IPS-NIHi7 (cell line): ENCODE measurements around the gene GSG1L2.

Experiments
- DNase-seq: peaks from one replicate; pipeline ENCODE4 v3.0.0; 2012; ENCODE audit warnings: mixed read lengths; ENCODE audit errors: extremely low spot score

The GSG1L2 gene

DNA sequence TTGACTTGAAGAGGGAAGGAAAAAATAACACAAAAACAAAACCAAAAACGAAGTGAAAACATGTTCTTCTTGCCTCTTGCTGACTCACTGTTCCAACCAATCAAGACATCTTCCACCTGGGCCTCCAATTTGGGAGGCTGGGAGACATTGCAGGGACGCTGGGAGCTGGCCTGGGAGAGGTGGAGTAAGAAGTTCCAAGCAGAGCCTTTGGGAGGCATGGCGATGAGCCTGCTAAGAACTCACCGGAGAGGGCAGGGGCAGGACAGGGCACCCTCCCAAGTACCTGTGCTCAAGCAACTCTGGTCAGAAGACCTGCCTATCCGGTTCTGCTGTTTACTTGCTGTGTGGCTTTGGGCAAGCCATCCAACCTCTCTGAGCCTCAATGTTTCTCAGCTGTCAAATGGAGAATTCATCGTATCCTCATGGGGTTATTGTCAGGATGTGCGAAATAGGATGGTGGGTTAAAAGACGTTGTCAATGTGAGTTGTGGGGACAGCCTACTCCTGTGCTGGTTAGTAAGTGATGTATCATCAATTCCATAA, 3.0 kb upstream of the GSG1L2 start:
- no peak for DNase-seq

DNA sequence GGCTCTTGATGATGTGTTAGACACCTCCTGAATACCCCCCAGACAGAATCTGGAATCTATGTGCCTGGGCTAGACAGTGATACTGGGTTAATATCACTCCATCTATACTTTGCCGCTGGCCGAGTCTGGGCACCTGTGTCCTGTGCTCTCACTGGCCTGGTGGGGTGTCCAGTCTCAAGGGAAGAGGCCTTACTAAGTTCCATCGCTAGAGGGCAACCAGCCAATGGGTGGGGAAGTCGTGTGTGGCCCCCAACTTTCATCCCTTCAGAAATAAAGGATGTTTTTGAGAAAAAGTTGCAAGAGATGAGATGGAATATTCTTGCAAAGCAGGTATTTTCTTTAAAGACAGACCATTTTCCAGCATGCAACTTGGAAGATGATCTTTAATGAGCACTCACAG, 2.2 kb upstream of the GSG1L2 start:
- DNase-seq, result peak; percentile 46

DNA sequence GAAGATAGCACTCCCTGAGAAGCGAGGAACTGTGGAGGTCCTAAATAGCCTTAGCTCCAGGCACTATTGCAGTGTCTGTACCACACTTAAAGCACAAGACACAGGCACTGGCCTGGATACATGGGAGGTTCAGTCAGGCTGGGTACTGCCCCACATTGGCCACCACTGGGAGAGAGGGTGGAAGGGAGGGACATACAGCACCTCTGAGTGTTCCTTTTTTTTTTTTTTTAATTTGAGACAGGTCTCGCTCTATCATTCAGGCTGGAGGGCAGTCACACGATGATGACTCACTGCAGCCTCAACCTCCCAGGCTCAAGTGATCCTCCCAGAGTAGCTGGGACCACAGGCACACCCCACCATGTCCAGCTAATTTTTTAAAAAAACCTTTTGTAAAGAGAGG, 1.4 kb downstream of the GSG1L2 start:
- DNase-seq, result no peak

DNA sequence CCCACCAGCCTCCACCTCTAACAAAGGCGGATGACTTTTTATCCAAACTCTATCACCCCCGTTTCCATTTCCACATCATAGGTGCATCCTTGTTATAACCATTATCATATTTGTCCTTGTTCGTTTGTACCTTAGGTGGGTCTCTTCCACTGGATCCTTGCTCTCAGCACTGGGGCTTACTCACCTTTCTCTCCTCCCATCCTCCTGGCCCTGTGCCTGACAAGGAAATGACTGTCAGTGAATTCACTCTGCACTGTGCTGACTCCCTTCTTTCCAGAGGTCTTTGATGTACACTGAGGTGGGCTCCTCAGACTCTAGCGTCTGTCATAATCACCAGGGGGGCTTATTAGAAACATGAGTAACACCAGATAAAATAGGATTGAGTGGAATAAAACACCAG, 3.1 kb downstream of the GSG1L2 start:
- DNase-seq, result no peak

DNA sequence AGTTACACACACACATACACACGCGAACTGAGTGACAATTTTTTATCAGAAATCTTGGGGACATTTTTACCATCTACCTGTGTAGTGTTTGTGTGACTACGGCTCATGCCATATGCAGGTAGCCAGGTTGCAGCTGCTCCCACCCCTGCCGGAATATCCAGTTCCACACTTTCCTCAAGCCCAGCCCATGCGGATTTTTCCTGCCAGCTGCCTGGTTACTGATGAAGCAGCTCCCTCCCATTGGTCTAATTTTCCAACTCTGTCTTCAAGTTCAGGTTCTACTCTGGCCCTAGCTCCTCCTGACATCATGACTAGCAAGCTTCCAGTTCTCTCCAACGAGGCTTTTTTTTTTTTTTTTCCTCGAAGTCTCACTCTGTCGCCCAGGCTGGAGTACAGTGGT, 4.8 kb downstream of the GSG1L2 start:
- DNase-seq, result peak; percentile 81

DNA sequence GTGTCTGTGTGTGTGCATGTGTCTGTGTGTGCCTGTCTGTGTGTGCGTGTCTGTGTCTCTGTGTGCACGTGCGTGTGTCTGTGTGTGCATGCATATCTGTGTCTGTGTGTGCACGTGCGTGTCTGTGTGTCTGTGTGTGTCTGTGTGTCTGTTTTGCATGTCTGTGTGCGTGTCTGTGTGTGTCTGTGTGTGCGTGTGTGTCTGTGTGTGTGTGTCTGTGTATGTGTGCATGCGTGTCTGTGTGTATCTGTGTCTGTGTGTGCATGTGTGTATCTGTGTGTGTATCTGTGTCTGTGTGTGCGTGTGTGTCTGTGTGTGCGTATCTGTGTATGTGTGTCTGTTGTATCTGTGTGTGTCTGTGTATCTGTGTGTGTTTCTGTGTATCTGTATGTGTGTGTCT, 5.4 kb downstream of the GSG1L2 start:
- no peak for DNase-seq

DNA sequence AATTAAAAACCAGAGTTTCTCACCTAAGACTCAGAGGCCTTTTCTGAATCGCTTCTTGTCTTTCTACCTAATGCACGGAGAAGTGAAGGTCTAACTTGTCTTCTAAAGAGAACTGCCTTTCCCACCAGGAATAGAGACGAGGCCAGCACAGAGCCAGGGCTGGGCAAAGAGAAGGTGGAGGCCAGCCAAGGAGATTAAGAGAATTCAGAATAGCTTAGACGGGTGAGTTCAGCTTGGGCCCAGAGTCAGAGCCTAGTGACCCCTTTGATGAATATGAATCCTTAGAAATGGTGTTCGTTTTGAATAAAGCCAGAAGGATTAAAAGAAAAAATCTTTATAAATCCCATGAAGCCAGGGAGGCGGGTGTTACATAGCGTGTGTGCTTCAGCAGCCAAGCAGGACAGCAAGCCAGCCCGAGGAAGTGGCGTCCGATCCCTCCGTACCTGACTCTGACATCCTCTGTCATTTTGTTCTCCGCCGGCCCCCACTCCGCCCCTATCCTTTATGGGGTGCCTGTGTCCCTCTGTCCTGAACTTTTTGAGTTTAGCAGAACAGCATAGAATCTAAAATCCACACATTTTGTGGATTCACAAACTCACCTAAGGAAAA, 7.4 kb downstream of the GSG1L2 start:
- DNase-seq, result no peak

DNA sequence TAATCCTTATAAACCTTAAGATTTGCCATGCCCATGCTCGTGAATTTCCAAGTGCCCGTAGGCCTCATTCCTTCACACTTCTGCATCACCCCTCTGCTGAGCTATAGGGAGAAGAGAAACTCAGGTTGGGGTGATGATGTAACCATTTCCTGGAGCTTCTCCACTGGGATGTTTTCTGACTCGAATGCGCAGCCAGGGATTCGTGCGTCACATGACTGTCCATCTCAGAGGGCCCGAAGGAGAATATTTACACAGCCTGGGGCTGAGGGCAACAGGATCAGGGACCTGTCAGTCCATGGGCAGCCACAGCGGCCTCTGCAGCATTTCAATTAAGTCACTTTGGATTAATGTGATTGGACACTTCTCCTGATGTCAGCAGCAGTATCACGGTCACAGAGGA, 8.7 kb downstream of the GSG1L2 start:
- DNase-seq, result no peak

DNA sequence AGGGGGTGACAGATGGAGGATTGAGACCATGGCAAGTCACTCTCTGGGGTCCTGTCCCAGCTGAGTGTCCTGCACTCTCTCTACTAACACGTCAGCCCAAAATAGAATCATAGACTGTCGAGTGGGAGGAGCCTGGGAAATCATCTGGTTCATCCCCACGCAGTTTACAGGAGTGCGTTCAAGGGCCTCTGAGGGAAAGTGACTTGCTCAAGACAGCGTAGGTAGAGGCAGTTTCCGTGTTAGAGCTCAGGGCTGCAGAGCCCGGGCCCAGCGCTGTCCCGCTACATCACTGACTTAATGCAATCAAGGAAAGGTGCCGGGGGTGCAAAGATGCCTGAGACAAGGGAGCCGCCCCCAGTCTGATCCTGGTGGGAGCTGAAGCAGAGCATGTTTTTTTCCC, 10.3 kb downstream of the GSG1L2 start:
- peak; percentile 26 for DNase-seq

DNA sequence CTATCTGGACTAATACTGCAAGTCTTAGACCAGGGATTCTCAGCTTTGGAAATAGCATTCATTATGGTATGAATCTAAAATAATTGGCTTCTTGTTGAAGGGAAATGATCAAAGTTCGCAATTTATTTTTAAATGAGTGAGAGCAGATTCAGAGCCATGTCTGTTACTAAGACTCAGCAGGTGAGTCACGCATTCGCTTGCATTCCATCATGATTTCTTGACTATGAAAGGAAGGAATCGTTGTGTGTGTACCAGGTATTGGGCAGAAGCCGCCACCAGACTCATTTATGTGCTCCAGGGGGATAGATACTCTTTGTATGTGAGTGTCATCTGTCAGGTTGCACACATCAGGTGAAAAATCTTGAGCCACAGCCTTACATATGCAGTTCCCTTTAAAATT, 10.8 kb downstream of the GSG1L2 start:
- no peak for DNase-seq

DNA sequence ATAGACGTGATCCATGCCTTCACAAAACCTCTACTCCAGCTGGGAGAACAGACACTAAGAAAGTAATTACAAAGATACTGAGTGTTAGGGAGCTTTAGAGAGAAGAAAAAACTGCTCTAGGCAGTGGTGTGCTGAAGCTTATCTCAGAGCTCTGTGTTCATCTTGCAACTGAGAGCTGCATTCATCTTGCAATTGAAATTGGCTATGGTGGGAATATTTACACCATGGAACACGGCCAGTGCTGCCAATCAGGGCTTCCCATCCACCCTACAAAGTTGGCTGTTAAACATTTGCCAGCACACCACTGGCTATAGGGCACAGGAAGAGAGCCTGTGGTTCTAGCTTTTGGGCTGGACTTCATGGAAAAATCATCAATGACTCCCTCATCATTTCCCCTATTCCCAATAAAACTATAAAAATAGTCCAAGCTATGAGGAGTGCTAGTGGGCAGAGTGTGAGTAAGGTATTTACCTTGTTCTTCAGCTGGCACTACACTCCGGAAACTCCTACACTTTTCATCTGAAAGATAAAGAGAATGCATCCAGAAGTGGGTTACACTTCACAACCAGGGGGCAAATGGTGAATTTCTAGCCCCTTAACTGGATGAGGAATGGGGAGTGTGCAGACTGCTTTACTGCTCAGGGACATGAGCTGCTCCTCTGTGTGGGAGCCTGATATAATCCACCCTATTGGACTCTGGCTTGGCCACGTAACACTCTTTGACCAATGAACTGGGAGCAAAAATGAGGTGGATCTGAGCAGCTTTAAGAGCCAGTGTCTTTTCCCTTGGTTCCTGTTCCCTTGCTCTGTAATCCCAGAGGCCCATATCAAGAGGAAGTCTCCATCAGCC, 11.6 kb downstream of the GSG1L2 start:
- no peak for DNase-seq

DNA sequence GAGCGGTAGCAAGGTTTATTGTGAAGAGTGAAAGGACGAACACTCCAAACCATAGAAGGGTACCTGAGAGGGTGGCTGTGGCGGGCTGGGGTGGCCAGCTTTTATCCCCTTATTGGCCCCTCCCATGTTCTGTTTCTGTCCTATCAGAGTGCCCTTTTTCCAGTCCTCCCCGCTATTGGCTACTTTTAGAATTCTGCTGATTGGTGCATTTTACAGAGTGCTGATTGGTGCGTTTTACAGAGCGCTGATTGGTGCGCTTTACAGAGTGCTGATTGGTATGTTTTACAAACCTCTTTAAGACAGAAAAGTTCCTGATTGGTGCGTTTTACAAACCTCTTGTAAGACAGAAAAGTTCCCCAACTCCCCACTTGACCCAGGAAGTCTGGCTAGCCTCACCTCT, 12.5 kb downstream of the GSG1L2 start:
- no peak for DNase-seq

DNA sequence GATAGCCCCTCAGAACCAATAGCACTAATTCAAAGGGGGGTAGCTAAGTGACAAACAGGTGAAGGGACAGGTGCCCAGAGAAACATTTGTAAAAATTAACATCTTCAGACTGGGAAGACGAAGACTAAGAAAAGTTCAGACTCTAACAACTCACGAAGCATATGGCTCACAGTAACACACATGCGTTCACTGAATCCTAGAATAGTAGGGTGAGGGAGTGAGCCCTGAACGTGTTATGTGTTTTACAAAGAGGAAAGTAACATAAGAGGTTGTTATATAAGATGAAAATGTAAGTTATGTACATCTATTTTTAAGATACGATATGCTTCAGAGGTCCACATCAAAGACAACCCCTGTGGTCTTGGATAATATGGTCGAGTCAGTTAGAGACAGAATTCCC, 15.2 kb downstream of the GSG1L2 start:
- no peak for DNase-seq

DNA sequence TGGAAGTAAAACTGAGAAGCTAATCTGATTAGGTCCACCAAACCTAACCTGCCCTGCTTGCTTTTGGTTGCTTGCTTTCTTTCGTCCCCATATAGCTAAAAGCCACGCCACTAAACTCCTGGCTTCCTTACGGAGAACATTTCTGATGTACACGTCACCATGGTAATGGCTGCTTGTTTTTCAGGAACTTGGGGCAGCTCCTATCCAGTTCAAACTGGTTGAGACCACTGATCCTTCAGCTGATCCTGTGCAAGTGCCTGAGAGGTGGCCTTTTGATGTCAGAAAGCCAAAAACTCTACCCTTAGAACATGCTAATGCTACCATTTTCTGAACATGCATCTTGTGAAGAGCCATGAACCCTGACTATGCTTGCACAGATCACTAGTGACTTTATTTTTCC, 16.1 kb downstream of the GSG1L2 start:
- DNase-seq, result no peak

DNA sequence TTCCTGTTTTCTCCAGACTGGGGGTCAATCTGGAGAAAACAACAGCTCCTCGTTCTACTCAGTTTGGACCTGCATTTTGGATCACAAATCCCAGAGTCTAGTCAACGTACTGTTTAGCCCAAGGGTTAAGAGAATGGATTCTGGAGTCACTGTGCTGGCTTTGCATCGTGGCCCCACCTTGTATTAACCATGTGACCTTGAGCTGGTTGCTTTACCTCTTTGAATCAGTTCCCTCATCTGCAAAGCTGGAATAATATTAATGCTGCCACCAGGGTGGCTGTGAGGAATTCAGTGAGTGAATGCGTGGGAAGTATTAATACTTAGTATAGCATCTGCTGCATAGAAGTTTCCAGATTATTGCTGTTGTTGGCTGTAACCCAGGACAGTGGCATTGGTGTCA, 19.2 kb downstream of the GSG1L2 start:
- DNase-seq, result no peak

DNA sequence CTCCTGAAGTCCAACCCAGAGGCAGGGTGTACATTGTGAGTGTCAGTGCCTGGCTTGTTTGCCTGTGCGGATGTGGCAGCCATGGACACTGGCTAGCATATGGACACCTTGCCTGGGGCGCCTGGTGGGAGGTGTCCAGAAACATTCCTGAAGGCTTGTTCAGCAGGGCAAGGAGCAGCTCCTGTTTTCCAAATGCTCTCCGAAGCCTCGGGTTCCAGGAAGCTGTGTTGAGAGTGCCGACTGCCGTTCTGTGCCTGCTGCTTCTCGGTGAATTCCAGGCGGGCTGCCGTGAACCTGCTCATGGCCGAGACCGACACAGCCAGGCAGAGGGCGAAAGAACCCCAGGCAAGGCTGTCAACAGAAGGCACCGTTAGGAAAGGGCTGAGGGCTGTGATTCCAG, 19.6 kb downstream of the GSG1L2 start:
- peak; percentile 38 for DNase-seq

DNA sequence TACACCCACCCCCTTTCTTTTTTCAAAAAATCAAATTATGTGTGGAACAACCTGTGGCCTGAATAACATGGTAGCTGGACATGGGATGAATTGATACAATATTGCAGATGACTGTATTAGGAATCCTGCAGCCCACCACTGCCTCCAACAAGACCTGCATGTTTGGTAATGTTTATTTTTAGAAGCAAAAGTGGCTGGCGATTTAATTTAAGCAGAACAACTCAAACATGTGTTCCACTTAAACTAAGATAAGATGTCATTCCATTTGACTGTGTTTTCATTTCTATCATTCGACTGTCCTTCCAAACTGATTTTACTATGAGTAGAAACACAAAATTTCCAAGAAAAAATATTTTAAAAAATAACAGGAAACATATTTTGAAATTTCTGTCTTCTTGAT, 20.4 kb downstream of the GSG1L2 start:
- DNase-seq, result no peak

DNA sequence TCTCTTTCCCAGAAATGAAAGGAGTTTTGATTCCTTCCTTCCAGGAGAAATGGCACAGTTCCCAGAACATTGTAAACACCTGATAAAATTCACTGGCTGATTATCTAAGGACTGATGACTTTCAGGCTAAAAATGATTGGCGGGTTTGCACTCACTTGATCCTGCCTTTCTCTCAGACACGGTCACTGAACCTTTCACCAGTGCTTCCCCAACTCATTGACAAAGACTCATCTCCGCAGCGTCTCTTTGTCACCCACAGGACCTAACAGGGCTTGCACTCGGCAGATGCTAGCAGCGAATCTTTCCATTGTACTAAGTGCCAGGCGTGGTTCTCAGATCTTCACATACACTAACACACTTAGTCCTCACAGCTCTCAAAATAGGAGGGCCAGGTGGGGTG, 23.2 kb downstream of the GSG1L2 start:
- DNase-seq, result no peak

DNA sequence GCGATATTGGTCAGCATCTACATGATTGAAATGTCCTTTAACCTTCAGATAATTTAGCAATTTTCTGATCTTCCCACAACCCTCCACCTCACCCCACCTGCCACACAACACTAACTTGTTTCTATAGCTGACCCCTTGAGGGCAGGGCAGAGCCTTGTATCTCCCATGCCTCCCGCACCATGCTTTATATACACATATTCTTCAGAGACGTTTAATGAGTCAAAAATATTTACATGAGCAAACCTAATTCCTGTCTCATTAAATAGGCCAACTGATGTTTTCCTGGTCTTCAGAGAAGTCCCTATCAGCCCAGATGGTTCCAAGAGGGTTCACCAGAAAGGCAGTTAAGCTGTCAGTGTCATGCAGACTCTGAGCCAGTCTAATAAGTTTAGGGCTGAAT, 23.9 kb downstream of the GSG1L2 start:
- DNase-seq, result no peak

DNA sequence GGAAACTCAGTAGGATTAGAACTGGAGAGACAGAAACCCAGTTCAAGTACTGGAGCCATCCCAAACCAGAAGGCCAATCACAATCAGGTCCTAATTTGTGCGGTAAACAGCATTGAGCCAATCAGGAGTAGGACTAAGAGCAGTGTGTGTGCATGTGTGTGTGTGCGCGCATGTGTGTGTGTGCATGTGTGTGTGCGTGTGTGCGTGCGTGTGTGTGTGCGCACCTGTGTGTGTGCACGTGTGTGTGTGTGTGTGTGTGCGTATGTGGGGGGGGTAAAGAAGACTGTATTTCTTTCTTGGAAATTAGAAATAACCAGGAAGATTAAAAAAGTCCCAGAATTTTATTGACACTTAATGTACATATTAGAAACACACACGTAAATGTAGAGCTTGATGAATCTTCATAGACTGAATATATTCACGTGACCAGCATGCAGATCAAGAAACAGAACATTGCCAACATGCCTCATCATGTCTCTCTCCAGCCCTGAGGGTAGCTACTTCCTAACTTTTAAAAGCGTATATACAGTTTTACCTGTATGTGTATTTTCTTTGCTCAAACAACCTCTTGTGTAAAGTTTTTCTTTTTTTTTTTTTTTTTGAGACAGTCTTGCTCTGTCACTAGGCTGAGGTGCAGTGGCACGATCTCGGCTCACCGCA, 29.6 kb downstream of the GSG1L2 start:
- DNase-seq, result no peak

DNA sequence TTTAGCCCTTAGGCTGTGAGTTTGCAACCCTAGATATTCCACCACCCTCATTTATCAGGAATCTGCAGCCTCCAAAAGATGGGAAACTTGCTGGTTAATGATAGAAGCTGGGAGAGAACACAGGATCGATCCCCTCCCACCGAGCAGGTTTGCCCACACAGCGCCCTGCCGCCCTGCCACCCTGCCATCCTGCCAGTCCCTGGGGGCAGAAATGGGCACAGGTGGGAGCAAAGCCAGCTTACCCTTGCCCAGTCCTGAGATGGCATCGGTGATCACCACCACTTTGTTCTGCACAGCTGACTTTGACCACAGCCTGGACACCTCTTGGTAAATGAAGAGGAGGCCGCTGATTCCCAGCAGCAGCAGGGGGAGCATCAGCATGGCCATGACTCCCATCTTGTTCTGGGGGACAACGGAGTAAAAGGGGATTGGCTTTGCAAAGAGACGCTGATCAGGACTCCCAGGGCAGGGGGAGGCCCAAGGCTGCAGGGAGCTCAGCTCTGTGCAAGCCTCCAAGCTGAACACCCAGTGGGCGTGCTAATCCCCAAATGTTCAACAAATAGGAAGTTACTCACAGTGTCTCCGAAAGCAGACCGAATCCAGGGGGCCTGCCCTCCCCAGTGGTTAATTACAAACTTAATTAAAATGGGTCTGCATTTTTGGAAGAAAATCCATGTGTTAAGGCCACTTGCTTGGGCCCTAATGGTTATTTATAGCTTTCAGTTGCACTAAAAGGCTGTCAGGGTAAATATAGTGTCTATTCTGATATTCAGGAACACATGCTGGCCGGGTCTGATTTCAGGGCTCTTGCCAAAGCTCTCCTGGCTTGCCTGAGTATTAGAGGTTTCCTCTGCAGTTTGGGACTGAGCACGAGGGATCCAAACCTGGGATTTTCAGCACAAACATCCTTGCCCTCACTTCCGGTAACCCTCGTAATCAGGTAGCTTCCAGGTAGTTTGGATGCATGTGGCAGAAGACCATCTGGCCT, 30.7 kb downstream of the GSG1L2 start, which contains the start of gene DHRS7C:
Gene DHRS7C, minus strand, starts transcription at position 704 of the 988 bp plus-strand sequence. Its CDS starts 308 bp downstream, at position 396.
- DNase-seq, result no peak
